OCI-LY1 (cell line): ENCODE data around the gene NUBPL.

Experiments
- CTCF ChIP-seq: fragments of 200-600 bp; sonication (generic), shearing (Covaris generic); IDR thresholded peaks from 2 replicates; pipeline ENCODE4 v1.5.1; 2017; ENCODE audit warnings: mild to moderate bottlenecking, antibody characterized with exemption, low read length, moderate library complexity, mixed read lengths
- EZH2 ChIP-seq: fragments of 200-600 bp; sonication (generic), shearing (Covaris generic); IDR thresholded peaks from 2 replicates; pipeline ENCODE4 v1.8.0; 2017; ENCODE audit warnings: borderline replicate concordance, mixed run types, mild to moderate bottlenecking, antibody characterized with exemption, low read length, moderate library complexity, mixed read lengths

- no peak for TF ChIP-seq CTCF
- no peak for TF ChIP-seq EZH2
These were observed 5.0 kb upstream of the NUBPL start for GRCh38 chr14:31556191-31556590.
